Body of pancreas (tissue), 4 donors: Measurements from ENCODE around the gene IFNLR1. TPM values are rescaled to one million over a fixed set of nuclear protein-coding genes. Genes with fewer than 3 reads are reported as not detected.

Experiments used
- ATAC-seq: fragments of 150-250 bp; one replicate; pipeline ENCODE4 v1.9.1; 2016
- DNase-seq, 4 donors: peaks; one replicate each; pipeline ENCODE4 v3.0.0-alpha.2; 2019
- H3K27ac ChIP-seq, 4 donors: fragments of 200-600 bp; sonication (generic); 1 replicate in 3 of 4; 2 replicates in 1 of 4; pipeline versions ENCODE4 v1.5.1 to v1.6.1; 2016 to 2019; ENCODE audit warnings: mild to moderate bottlenecking in 1 of 4, mixed read lengths in 1 of 4, moderate library complexity in 1 of 4
- H3K27me3 ChIP-seq, 2 donors: fragments of 200-600 bp; sonication (generic); one replicate each; pipeline ENCODE4 v1.6.0; 2016; ENCODE audit warnings: mild to moderate bottlenecking in 1 of 2
- H3K36me3 ChIP-seq, 2 donors: fragments of 200-600 bp; sonication (generic); replicated peaks in 1 of 2; 2 replicates each; pipeline ENCODE4 v1.5.1; 2016; ENCODE audit warnings: low read depth in 2 of 2; ENCODE audit not compliant: insufficient read depth in 1 of 2
- H3K4me1 ChIP-seq: fragments of 200-600 bp; sonication (generic); one replicate; pipeline ENCODE4 v1.6.0; 2016
- H3K4me3 ChIP-seq, 2 donors: fragments of 200-600 bp; sonication (generic); 1 replicate in 1 of 2; 2 replicates in 1 of 2; pipeline ENCODE4 v1.5.1; 2016 to 2019
- H3K9me3 ChIP-seq, 3 donors: fragments of 200-600 bp; sonication (generic); 1 replicate in 2 of 3; 2 replicates in 1 of 3; pipeline ENCODE4 v1.5.1; 2016
- POLR2A ChIP-seq, 3 donors: fragments of 450-650 bp; IDR thresholded peaks; one replicate each; pipeline ENCODE4 v1.6.1; 2016; ENCODE audit warnings: antibody characterized with exemption in 3 of 3, mild to moderate bottlenecking in 2 of 3
- WGBS, 2 donors: methylation state at CpG; one replicate each; pipeline ENCODE4 v1.1.5; 2017; 5-methylcytosine and 5-hydroxymethylcytosine counted together
- intact Hi-C: fragments of 100-400 bp; cut with DNase I; formaldehyde crosslinking; loops from one replicate; pipeline ENCODE4 v1.15.1; 2023
- total RNA-seq, 2 donors: library from RNA; depleted of rRNA; stranded (reverse); fragments of >200 nt; gene quantifications; one replicate each; pipeline ENCODE4 v1.1.0, GENCODE V29; 2016
- TF ChIP-seq, protein P1 (sequence below), 7 experiments: fragments of 450-650 bp in 4 of 7; fragments of 200-600 bp in 3 of 7; sonication (generic) in 3 of 7; IDR thresholded peaks; one replicate each; pipeline ENCODE4 v1.5.1; 2016 to 2019; ENCODE audit warnings: antibody characterized with exemption in 7 of 7

Gene IFNLR1
- total RNA-seq, 2 donors from 2014 or later, result 4.6 to 5.4 TPM

DNA sequence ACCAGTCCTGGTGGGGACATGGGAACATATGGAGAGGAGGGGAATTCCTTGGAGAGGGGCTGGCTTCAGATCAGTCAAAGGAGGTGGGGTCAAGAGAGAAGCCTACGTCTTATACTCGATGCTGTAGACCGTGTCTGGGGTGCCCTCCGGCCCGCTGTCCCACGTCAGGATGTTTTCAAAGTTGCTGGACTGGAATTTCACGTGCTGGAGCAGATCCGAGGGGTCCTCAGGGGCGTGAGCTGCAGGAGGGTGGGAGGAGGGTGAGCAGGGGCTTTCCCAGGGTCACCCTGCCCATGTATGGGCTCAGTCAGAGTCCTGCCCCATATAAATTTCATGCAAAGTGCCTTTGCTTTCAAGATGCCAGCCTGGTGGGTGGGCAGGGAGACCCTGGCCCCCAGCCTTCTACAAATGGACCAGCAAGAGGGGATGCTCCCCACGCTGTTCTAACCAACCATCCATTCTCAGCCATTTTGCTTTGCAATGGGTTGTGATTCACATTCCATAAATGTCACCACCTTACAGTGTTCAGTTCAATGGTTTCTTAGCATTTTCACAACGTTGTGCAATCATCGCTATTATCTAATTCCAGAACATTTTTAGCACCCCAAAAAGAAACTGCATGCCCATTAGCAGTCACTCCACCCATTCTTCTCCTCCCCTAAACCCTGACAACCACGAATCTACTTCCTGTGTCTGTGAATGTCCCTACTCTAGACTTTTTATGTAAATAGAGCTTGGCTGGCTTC lies 48.4 kb downstream of the IFNLR1 start:
- Histone ChIP-seq H3K4me3 (no peak overlapping the region), H3K4me1 (peaks cover 64% of the 10 kb centered on the region), H3K27me3 (no peaks in the 10 kb centered on the region), H3K36me3 (peaks cover 0 to 3% of the 10 kb centered on the region in 2 donors), H3K27ac (peak overlapping the region; percentile 93 to 96 (median 94)), H3K9me3 (no peaks in the 10 kb centered on the region)
- WGBS, 2 donors, result 24 to 32% methylated on average over 12 to 13 of the region's 13 CpGs
- ATAC-seq, result no peak
- TF ChIP-seq, protein P1, sequence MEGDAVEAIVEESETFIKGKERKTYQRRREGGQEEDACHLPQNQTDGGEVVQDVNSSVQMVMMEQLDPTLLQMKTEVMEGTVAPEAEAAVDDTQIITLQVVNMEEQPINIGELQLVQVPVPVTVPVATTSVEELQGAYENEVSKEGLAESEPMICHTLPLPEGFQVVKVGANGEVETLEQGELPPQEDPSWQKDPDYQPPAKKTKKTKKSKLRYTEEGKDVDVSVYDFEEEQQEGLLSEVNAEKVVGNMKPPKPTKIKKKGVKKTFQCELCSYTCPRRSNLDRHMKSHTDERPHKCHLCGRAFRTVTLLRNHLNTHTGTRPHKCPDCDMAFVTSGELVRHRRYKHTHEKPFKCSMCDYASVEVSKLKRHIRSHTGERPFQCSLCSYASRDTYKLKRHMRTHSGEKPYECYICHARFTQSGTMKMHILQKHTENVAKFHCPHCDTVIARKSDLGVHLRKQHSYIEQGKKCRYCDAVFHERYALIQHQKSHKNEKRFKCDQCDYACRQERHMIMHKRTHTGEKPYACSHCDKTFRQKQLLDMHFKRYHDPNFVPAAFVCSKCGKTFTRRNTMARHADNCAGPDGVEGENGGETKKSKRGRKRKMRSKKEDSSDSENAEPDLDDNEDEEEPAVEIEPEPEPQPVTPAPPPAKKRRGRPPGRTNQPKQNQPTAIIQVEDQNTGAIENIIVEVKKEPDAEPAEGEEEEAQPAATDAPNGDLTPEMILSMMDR (IDR thresholded peaks at IDR 0.05), result no peak
- TF ChIP-seq POLR2A (IDR thresholded peaks at IDR 0.05), result no peak
- no peak for DNase-seq
- intact Hi-C loops, result no loop called here

- WGBS, 2 donors, result 31 to 34% methylated on average over 9 to 15 of the region's 15 CpGs
- DNase-seq (peak; percentile 55 to 71 (median 66)), ATAC-seq (peak; percentile 16)
- H3K4me1 ChIP-seq, result peaks cover 72% of the 10 kb centered on the region
- no peaks in the 10 kb centered on the region for H3K27me3 ChIP-seq
- no peak overlapping the region for H3K4me3 ChIP-seq
- no peaks in the 10 kb centered on the region for H3K9me3 ChIP-seq
- peak overlapping the region; percentile 78 to 95 (median 94) for H3K27ac ChIP-seq
- intact Hi-C loops, result no loop called here
- H3K36me3 ChIP-seq, result peaks cover 0 to 7% of the 10 kb centered on the region in 2 donors
- TF ChIP-seq, protein P1 (IDR thresholded peaks at IDR 0.05), result no peak
- peak in 1 of 3 donors; percentile 5 for TF ChIP-seq POLR2A (IDR thresholded peaks at IDR 0.05)
Observed at GRCh38 chr1:24136956-24137539, 50.0 kb downstream of the IFNLR1 start.

GRCh38 chr1:24134376-24134775 lies 52.7 kb downstream of the IFNLR1 start:
- DNase-seq (no peak), ATAC-seq (no peak)
- Histone ChIP-seq H3K27me3 (no peaks in the 10 kb centered on the region), H3K36me3 (peaks cover 0 to 8% of the 10 kb centered on the region in 2 donors), H3K4me3 (no peak overlapping the region), H3K27ac (peak overlapping the region in 3 of 4 donors; percentile 10 to 94 (median 19)), H3K9me3 (no peaks in the 10 kb centered on the region), H3K4me1 (peaks cover 85% of the 10 kb centered on the region)
- 44 to 45% methylated on average over 3 of the region's 3 CpGs for WGBS, 2 donors
- TF ChIP-seq, protein P1 (IDR thresholded peaks at IDR 0.05), result no peak
- TF ChIP-seq POLR2A (IDR thresholded peaks at IDR 0.05), result no peak
- intact Hi-C loops, result no loop called here

DNA sequence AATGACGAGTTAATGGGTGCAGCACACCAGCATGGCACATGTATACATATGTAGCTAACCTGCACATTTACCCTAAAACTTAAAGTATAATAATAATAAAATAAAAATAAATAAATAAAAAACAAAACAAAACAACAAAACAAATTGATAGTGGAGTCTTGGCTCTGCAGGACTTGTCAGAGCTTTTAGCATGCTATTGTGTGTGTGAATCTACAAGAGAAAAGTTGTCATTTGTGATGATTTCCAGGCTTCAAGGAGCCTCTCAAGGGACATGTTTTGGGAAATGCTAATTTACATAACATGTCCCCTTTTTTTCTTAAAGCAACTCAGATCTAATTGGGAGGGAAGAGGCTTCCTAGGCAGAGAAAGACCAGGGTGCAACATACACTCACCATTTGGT lies 53.3 kb downstream of the IFNLR1 start:
- no peak for TF ChIP-seq POLR2A (IDR thresholded peaks at IDR 0.05)
- TF ChIP-seq, protein P1 (IDR thresholded peaks at IDR 0.05), result no peak
- WGBS, 2 donors, result 64% methylated on average over 1 of the region's 1 CpG
- no peaks in the 10 kb centered on the region for H3K9me3 ChIP-seq
- H3K27me3 ChIP-seq, result no peaks in the 10 kb centered on the region
- no peak for ATAC-seq
- peaks cover 0 to 8% of the 10 kb centered on the region in 2 donors for H3K36me3 ChIP-seq
- peak overlapping the region in 3 of 4 donors; percentile 10 to 94 (median 19) for H3K27ac ChIP-seq
- H3K4me3 ChIP-seq, result no peak overlapping the region
- intact Hi-C loops, result no loop called here
- DNase-seq, result no peak
- H3K4me1 ChIP-seq, result peaks cover 85% of the 10 kb centered on the region
